Activated CD8-positive, alpha-beta memory T cell treated with anti-CD3 and anti-CD28 coated beads, Interleukin-2, amount 50 U/mL, for 48 hours (primary cell): ENCODE measurements around the gene FPR2.
"Not testable (repeated sequence)": the region's sequence is repeated elsewhere in the genome, so short reads cannot be mapped to it uniquely, and the experiment has no call there.

Experiments
- DNase-seq: peaks from one replicate; pipeline ENCODE4 v3.0.0-alpha.2; 2020

FPR2 gene

DNA sequence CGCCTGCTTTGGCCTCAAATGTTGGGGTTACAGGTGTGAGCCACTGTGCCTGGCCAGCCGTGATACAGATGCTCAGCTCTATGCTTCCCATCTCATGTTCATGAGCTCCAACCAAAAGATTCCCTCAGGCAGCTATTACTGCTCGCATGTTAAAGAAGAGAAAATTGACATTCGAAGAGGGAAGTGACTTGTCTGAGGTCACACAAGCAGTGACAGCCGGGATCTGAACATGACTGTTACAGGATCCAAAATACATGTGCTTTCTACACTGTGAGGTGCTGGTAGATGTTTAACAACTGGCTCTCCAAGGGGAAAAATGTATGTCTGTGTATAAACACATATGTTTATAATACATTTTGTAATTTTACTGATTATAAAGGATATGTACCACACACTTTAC is 20.6 kb upstream of the FPR2 start:
- DNase-seq = no peak

DNA sequence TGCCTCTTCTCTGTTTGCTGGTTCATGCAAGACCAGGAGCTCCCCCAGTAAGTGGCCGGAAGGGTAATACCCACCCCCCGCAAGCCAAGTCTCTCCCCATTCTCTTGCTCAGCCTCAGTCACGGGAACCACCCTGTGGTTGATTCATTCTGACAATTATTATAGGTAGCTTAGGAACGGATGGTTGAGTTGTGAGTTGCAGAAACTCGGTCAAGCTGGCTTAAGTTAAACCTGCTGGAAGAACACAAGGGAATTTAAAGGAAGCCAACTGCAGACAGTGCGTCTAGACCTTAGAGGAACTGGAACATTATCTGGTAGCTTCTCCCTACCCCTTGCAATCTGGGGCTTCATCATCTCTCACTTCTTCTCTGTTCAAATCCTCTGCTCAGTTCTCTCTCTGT is 18.2 kb upstream of the FPR2 start:
- no peak for DNase-seq

DNA sequence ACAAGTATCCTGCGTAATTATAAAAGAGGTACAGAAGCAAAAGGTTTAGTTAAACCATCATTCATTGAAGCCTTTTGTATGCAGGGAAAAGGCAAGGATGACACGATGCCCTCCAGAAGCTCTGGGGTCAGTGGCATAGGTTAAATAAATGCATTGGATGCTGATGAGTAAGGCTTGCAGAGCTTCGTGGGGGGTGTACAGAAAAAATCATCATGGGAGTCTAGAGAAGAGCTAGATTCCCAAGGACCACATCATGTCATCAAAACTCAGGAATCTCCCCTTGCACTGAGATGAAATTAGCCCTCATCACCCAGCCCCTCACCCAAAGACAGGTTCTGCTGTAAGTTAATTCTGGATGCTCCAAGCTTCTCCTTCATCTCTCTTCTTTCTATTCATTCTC is 17.6 kb upstream of the FPR2 start:
- DNase-seq = no peak

DNA sequence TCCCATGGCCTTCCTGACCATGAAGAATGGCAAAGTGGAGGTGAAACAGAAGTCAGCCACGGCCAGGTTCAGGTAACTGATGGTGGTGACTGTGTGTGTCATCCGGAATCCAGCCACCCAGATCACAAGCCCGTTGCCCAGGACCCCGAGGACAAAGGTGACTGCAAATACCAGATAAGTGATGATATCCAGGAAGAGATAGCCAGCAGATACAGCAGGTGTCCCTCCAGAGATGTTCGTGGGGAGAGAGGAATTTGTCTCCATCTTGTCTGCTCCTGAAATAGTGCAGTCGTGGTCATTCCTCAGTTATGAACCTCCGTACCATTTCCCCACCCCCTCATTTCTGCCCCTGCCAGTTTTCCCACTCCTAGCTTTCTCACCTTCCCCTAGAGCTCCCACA is 14.2 kb upstream of the FPR2 start:
- DNase-seq = no peak

DNA sequence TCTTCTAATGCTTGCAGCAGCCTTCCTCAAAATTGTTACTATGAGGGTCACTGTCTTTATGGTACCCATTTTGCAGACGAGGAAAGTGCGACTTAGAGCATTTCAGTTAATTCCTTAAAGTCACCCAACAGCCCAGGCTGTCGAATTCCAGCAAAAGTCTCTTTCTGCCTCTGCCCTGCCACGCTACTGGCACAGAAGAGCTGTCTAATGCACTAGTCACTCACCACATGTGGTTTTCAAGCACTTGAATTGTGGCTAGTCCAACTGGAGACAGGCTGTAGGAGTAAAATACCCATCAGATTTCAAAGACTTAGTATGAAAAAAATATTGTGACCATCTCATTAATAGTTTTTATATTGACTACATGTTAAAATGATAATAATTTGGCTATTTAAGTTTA is 11.0 kb upstream of the FPR2 start:
- no peak for DNase-seq

DNA sequence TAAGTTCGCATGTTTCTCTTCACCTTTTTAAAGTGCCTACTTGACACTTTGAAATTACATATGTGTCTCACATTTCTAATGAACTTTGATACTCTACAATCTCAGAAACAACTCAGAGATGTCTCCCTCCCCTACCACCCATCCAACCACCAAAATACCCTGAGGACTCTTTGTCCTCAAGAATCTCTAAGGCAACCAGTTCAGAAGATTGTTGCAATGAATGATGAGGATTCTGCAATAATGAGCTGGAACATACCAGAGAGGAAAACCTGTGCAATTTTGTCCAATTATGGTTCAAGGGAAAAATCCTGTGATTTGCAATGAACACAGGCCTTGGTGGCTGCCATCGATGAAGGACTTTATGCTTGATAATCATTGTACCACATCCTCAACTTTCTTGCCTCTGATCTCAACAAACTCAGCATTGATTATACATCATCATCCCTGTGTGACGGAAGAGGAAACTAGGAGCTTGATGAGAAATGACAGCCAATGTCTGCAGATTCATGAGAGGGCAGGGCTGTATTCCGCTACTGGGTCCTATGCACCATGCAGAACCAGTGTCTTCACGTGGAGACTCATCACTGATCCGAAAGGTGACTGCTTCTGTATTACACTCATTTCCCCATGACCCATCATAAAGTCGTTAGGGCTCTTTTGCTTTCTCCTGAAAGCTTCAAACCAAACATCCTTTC is 10.4 kb upstream of the FPR2 start:
- no peak for DNase-seq

DNA sequence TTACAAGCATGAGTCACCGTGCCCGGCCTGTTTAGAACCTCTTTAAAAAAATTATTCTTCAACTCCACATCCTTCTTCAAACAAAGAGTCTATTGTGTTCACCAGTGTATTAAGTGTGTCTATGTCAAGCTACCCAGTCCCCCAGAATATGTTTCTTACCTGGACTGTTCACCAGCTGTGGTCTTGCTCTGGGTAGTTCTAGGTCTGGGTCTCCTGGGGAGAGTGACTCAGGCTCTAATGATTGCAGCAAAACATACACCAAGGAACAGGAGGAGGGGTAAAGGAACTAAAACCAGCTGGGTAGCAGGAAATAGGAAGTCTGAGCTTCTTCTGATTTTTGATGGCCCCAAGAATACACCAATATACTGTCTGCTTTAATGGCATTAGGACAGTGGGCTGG is 9.3 kb upstream of the FPR2 start, which contains the start of gene FPR1:
Gene FPR1, minus strand, starts transcription at position 224 of the 400 bp plus-strand sequence. CDS start 4,884 bp downstream, outside the sequence.
- DNase-seq = no peak

DNA sequence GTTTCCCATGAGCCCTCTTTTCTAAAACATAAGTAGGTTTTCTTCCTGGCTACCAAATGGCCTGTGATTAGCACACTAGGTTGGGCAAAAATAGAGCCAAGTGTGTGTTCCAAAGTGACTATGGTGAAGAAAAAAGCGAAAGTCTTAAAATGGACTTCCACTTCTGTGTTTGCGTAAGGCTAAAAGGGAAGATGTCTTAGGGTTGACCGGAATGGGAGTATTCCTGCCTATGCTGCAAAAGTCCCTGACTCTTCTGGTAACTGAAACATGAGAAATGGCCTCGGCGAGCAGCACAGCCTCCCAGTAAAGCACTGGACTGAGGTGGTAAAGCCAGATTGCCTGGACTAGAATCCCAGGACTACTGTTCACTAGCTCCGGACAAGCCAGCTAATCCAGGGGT is 6.9 kb upstream of the FPR2 start:
- no peak for DNase-seq

DNA sequence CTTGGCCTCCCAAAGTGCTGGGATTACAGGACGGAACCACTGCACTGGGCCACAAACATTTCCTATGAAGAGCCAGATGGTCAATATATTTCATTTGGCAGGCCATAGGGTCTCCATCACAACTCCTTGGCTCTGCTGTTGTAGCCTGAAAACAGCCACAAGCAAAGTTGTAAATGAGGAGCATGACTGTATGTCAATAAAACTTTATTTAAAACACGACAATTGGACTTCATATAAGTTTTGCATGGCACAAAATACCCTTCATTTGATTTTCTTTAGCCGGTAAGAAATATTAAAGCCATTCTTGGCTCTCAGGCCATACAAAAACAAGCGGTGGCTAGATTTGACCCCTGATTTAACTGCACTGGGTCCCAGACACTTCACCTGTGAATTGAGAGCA is 6.2 kb upstream of the FPR2 start:
- no peak for DNase-seq

DNA sequence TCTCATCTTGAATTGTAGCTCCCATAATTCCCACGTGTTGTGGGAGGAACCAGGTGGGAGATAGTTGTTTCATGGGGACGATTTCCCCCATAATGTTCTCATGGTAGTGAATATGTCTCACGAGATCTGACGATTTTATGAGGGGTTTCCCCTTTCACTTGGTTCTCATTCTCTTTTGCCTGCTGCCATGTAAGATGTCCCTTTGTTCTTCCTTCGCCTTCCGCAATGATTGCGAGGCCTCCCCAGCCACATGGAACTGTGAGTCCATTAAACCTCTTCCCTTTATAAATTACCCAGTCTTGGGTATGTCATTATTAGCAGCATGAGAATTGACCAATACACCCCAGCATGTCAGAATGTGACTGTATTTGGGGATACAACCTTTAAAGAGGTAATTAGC is 5.4 kb upstream of the FPR2 start:
- DNase-seq = no peak

DNA sequence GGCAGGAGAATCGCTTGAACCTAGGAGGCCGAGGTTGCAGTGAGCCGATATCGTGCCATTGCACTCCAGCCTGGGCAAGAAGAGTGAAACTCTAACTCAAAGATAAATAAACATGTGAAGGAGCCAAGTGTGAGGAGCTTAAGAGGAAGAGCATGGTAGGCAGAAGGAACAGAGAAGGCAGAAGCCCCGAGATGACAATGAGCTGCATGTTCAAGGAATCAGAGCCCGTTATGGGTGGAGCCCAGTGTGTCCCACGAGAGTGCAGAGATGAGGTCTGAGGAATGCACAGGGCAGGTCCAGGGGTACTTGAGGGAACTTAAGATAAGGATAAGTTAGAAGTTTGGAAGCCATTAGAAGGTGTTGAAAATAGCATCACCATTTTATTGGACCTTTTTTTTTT is 716 bp downstream of the FPR2 start:
- no peak for DNase-seq

DNA sequence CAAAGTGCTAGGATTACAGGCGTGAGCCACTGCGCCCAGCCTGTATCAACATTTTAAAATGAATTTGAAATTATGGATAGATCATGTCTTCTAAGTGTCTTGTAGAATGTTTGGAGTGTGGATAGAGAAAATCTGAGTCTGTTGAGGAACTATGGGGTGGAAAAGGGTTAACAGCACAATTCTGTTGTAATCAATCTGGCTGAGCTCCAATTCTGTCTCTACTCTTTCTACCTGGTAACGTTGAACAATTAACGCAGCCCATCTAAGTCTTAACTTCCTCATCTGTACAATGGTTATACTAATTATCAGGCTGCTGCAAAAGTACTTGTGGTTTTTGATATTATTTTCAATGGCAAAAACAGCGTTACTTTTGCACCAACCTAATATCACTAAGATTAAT is 4.1 kb downstream of the FPR2 start:
- no peak for DNase-seq

DNA sequence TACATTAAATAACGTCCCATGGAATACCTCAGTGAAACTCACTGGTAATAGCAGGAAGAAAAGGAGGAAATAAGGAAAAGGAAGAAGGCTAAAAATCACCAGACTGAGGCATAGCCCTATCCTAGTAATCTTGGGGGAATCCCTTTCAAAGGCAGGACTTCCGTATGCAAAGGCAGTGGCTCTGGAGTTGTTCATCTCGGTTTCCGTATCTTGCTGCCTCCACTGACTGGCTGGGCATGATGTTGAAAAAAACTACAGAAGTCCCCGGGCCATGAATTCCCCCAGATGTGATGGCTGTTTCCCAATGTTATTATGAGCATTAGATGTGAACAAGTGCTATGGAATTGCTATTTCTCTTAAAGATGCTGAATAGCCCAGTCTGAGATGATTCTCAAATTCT is 5.5 kb downstream of the FPR2 start:
- no peak for DNase-seq

DNA sequence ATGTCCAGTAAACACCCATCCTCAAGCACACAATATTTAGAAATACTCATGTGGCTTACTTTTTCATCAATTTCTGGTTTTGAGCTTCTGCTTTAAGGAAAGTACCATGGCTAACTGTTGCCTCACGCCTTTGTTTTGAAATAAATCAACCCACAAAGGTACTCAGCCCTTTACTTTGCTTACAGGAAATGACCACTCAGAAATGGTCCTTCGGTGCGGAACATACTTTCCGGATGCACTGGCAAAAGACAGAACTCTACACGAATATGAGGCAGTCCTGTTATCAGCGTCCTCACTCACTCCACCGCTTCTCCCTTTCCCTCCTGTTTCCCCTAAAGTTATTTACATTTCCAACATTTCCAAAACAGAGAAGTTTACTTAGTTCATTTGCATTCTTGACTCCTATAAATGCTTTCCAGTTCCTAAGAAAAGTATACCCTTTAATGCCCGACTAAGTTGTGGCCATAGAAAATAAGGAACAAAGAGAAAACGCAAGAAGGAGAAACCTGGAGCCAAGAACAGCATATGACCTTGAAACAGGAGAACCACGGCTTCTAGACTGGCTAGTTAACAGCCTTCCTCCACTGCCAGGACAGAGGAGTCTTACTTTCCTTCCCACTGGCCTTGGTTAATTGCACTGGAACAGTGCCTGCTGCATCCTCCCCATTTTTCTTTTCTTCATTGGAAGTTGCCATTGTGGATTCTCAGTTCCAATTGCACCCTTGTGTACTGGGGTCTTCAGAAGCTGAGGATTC is 10.6 kb downstream of the FPR2 start:
- no peak for DNase-seq

DNA sequence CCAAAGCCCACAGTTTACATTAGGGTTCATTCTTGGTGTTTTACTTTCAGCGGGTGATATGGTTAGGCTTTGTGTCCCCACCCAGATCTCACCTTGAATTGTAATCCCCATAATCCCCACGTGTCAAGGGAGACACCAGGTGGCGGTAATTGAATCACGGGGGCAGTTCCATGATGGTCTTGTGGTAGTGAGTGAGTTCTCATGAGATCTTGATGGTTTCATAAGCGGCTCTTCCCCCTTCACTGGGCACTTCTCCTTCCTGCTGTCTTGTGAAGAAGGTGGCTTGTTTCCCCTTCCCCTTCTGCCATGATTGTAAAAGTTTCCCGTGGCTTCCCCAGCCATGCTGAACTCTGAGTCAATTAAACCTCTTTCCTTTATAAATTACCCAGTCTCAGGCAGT is 12.0 kb downstream of the FPR2 start:
- DNase-seq = no peak

DNA sequence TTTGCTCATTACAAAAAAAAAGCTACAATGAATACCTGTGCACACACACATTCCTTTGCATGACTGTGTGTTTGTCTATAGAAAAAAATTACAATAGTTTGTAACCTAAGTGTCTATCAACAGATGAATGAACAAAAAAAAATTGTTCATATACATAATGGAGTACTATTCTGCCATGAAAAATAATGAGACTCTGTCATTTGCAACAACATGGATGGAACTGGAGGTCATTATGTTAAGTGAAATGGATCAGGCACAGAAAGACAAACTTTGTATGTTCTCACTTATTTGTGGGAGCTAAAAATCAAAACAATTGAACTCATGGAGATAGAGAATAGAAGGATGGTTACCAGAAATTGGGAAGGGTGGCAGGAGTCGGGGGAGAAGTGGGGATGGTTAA is 15.6 kb downstream of the FPR2 start:
- DNase-seq = not testable (repeated sequence)

DNA sequence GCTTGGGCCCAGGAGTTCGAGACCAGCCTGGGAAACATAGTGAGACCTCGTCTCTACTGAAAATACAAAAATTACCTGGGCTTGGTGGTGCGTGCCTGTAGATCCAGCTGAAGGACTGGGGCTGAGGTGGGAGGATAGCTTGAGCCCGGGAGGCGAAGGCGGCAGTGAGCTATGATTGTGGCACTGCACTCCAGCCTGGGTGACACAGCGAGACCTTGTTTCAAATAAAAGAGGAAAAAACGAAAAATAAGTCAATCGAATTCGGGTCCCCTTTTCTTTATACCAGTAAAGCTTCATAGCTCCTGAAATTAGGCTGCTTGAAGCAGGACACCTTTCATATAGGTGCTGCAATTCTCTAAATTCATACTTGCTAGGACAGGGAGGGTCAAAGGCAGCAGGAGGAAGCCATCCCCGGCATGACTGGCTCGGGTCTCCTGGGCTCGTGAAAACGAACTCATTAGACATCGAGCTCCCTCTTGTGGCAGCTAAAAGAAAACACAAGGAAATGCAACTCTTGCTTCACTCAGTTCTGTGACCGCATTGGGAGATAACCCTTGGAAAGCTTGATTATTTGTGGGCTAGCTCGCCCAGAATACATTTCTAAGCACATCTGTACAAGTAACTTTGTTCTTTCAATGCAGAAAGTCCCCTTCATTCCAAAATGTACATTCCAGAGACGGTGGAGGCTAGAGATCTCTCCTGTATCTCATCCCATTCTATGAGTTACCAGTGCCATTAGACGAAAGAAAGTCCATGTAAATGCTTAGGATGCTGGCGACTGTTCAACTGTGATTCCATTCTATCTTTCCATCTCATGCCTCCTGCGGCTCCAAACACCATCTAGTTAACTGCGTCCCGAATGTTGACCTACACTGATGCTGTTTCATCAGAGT is 16.8 kb downstream of the FPR2 start:
- peak; percentile 56 for DNase-seq

DNA sequence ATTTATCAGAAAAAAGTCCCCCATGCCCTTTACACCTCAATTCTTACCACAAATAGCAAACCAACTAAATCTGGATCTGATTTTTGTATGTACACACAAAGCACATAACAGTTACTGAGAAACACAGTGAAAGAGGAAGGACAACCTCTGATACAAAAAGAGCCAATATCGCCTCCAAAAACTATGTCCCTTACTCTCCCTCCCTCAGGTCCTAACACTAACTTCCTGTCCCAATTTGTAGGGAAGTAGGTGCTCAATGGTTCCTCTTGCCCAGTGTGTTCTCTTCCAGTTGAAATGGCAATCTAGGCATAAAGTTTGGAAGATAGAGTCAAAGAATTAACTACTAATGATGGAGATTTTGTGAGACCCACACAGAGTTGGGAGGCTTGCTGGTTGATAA is 18.2 kb downstream of the FPR2 start:
- no peak for DNase-seq

DNA sequence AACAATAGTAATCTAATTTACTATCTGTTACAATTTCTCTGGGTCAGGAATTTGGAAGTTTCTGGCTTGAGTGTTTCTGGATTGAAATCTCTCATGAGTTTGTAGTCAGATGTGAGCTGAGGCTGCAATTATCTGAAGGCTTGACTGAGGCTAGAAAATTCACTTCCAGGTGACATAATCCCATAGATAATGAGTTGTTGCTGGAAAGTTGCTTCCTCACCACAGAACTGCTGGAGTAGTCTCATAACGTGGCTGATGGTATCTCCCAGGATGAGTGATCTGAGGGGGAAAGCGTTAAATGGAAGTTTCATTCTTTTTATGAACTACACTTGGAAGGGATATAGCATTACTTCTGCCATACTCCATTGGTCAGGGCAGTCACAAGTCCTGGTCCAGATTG is 18.7 kb downstream of the FPR2 start:
- DNase-seq = no peak

DNA sequence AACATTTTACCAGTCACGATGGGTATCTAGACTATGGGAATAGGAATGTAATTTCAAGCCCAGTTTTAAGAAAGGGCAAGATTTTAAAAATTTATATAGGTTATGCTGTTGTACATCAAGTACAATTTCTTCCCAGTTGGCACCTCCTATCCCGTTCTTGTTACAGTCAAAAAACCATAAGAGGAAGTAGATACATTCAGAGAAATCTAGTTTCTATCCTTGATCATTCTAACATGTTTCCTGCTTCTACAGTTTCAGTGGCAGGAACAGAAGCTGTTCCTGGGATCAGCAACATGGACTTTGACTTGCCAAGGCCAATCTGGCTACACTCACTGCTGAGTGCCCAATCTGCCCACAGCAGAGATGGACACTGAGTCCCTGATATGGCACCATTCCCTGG is 19.3 kb downstream of the FPR2 start:
- DNase-seq = no peak

DNA sequence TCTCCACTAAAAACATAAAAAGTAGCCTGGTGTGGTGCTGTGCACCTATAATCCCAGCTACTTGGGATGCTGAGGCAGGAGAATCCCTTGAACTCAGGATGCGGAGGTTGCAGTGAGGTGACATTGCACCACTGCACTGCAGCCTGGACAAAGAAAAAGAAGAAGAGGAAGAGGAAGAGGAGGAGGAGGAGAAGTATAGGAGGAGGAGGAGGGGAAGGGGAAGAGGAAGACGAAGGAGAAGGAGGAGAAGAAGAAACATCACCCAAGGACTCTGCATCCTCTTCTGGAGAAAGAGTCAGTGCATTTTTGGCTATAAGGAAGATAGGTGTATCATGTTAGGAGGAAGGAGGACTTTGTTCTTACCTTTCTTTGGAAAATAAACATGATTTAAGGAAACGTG is 21.0 kb downstream of the FPR2 start:
- DNase-seq = no peak

DNA sequence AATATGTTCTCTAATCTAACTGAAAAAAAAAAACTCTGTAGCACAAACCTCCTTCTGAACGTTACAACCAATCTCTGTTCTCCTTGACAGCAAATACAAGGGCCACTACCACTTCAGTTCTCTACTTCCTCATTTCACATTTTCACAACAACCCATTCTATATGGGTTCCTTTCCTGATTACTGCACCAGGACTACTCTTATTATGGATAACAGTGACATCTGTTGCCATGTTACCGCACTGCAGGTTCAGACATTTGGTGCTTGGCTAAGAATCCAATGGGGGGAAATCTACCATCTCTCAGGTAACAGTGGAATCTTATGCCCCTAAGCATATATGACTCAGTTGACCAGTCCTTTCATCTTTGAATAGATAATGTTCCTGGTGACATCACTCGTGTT is 22.4 kb downstream of the FPR2 start:
- no peak for DNase-seq

DNA sequence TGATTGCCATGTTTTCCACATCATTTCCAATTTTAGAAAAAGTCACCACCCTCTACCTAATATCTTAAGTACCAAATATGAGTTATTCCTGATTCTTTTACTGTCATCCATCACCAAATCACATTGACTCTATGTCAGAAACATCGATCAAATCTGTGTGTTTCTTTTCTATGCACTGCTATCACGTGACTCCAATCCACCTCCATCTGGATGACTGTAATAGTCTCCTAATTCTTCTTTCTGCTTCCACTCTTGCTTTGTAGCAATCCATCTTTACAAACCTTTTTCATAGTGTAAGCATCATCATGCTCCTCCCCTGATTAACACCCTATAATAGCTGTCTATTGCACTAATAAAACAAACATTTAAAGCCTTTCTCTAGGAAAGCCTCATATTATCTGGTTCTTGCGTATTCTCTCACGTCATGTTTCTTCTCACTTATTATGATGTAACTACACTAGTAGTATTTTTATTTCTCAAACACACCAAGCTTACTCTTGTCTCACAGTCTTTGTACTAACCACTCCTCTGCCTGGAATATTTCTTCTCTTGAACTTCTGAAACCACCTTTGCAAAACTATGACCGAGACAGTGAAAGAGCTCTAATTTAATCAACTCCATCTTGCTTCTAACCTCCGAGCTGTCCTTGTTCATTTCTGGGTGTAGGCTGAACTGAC is 23.3 kb downstream of the FPR2 start:
- no peak for DNase-seq
